ENCODE results near the gene MLN. TPM values are rescaled to one million over a fixed set of nuclear protein-coding genes. Genes with fewer than 3 reads are reported as not detected.

The MLN gene
- polyA plus RNA-seq: not detected

GRCh38 chr6:33803571-33804053 is at the start of gene MLN:
Gene MLN, minus strand, starts transcription at chr6:33804003. Its CDS starts 2,840 bp downstream, at chr6:33801163.
- Mint-ChIP-seq H3K4me3 (no peak within 1 kb of the TSS), H3K4me1 (peaks cover 17 to 23% of the 10 kb centered on the region in 2 donors), H3K27ac (no peak within 1 kb of the TSS), H3K27me3 (ENCODE audit: low read depth in 3 of 3) (peaks cover 3 to 22% (median 8%) of the 10 kb centered on the region in 3 donors), H3K36me3 (peaks cover 0 to 6% (median 0%) of the 10 kb centered on the region in 3 donors), H3K9me3 (peaks cover 0 to 3% (median 0%) of the 10 kb centered on the region in 6 donors)
- no peak for DNase-seq

GRCh38 chr6:33853026-33853425 is 49.2 kb upstream of the MLN start:
- peaks cover 17 to 50% (median 45%) of the 10 kb centered on the region in 3 donors for H3K27me3 Mint-ChIP-seq (ENCODE audit: low read depth in 3 of 3)
- no peak for DNase-seq
- H3K9me3 Mint-ChIP-seq: no peaks in the 10 kb centered on the region
- peaks cover 25 to 29% of the 10 kb centered on the region in 2 donors for H3K4me1 Mint-ChIP-seq
- peaks cover 0 to 4% (median 0%) of the 10 kb centered on the region in 3 donors for H3K36me3 Mint-ChIP-seq
- H3K27ac Mint-ChIP-seq: no peak overlapping the region
- no peak overlapping the region for H3K4me3 Mint-ChIP-seq

- Mint-ChIP-seq H3K4me3 (no peak overlapping the region), H3K4me1 (peaks cover 15 to 18% of the 10 kb centered on the region in 2 donors), H3K36me3 (peaks cover 0 to 4% (median 0%) of the 10 kb centered on the region in 3 donors), H3K27me3 (ENCODE audit: low read depth in 3 of 3) (peaks cover 18 to 50% (median 38%) of the 10 kb centered on the region in 3 donors), H3K27ac (no peak overlapping the region), H3K9me3 (no peaks in the 10 kb centered on the region)
- peak in 2 of 3 donors; percentile 24 to 28 for DNase-seq
Measured at GRCh38 chr6:33851959-33852358, 48.2 kb upstream of the MLN start.

GRCh38 chr6:33850869-33851541 is 47.2 kb upstream of the MLN start:
- Mint-ChIP-seq H3K9me3 (no peaks in the 10 kb centered on the region), H3K27ac (no peak overlapping the region), H3K36me3 (peaks cover 0 to 4% (median 0%) of the 10 kb centered on the region in 3 donors), H3K4me1 (peaks cover 6 to 9% of the 10 kb centered on the region in 2 donors), H3K27me3 (ENCODE audit: low read depth in 3 of 3) (peaks cover 14 to 47% (median 30%) of the 10 kb centered on the region in 3 donors), H3K4me3 (no peak overlapping the region)
- DNase-seq: no peak

GRCh38 chr6:33850296-33850695 is 46.5 kb upstream of the MLN start:
- no peak overlapping the region for H3K27ac Mint-ChIP-seq
- peaks cover 14 to 48% (median 26%) of the 10 kb centered on the region in 3 donors for H3K27me3 Mint-ChIP-seq (ENCODE audit: low read depth in 3 of 3)
- no peak for DNase-seq
- H3K9me3 Mint-ChIP-seq: no peaks in the 10 kb centered on the region
- no peak overlapping the region for H3K4me3 Mint-ChIP-seq
- H3K4me1 Mint-ChIP-seq: peaks cover 0 to 2% of the 10 kb centered on the region in 2 donors
- H3K36me3 Mint-ChIP-seq: peaks cover 0 to 4% (median 0%) of the 10 kb centered on the region in 3 donors

- peaks cover 0 to 4% (median 0%) of the 10 kb centered on the region in 3 donors for H3K36me3 Mint-ChIP-seq
- no peaks in the 10 kb centered on the region for H3K9me3 Mint-ChIP-seq
- H3K4me1 Mint-ChIP-seq: no peaks in the 10 kb centered on the region
- no peak overlapping the region for H3K4me3 Mint-ChIP-seq
- peaks cover 13 to 46% (median 21%) of the 10 kb centered on the region in 3 donors for H3K27me3 Mint-ChIP-seq (ENCODE audit: low read depth in 3 of 3)
- H3K27ac Mint-ChIP-seq: no peak overlapping the region
- DNase-seq: no peak
Measured at GRCh38 chr6:33849500-33850075, 45.8 kb upstream of the MLN start.

- Mint-ChIP-seq H3K4me1 (no peaks in the 10 kb centered on the region), H3K27me3 (ENCODE audit: low read depth in 3 of 3) (peaks cover 14 to 39% (median 22%) of the 10 kb centered on the region in 3 donors), H3K9me3 (no peaks in the 10 kb centered on the region), H3K36me3 (no peaks in the 10 kb centered on the region), H3K4me3 (no peak overlapping the region), H3K27ac (no peak overlapping the region)
- no peak for DNase-seq
Measured at GRCh38 chr6:33848484-33848883, 44.7 kb upstream of the MLN start.

- Mint-ChIP-seq H3K27me3 (ENCODE audit: low read depth in 3 of 3) (peaks cover 18 to 35% (median 21%) of the 10 kb centered on the region in 3 donors), H3K36me3 (no peaks in the 10 kb centered on the region), H3K9me3 (no peaks in the 10 kb centered on the region), H3K4me3 (no peak overlapping the region), H3K27ac (no peak overlapping the region), H3K4me1 (no peaks in the 10 kb centered on the region)
- no peak for DNase-seq
Measured at GRCh38 chr6:33847867-33848266, 44.1 kb upstream of the MLN start.

GRCh38 chr6:33847078-33847477 is 43.3 kb upstream of the MLN start:
- no peaks in the 10 kb centered on the region for H3K9me3 Mint-ChIP-seq
- no peaks in the 10 kb centered on the region for H3K4me1 Mint-ChIP-seq
- peaks cover 17 to 29% (median 21%) of the 10 kb centered on the region in 3 donors for H3K27me3 Mint-ChIP-seq (ENCODE audit: low read depth in 3 of 3)
- no peak for DNase-seq
- H3K4me3 Mint-ChIP-seq: no peak overlapping the region
- no peaks in the 10 kb centered on the region for H3K36me3 Mint-ChIP-seq
- H3K27ac Mint-ChIP-seq: no peak overlapping the region

- H3K4me3 Mint-ChIP-seq: no peak overlapping the region
- H3K4me1 Mint-ChIP-seq: no peaks in the 10 kb centered on the region
- no peaks in the 10 kb centered on the region for H3K36me3 Mint-ChIP-seq
- no peaks in the 10 kb centered on the region for H3K9me3 Mint-ChIP-seq
- no peak for DNase-seq
- peaks cover 20 to 24% (median 21%) of the 10 kb centered on the region in 3 donors for H3K27me3 Mint-ChIP-seq (ENCODE audit: low read depth in 3 of 3)
- H3K27ac Mint-ChIP-seq: no peak overlapping the region
Measured at GRCh38 chr6:33846226-33846625, 42.4 kb upstream of the MLN start.

GRCh38 chr6:33845031-33845745 is 41.4 kb upstream of the MLN start:
- no peak for DNase-seq
- Mint-ChIP-seq H3K9me3 (no peaks in the 10 kb centered on the region), H3K36me3 (no peaks in the 10 kb centered on the region), H3K4me1 (peaks cover 4% of the 10 kb centered on the region in 2 donors), H3K27me3 (ENCODE audit: low read depth in 3 of 3) (peaks cover 14 to 18% (median 14%) of the 10 kb centered on the region in 3 donors), H3K4me3 (no peak overlapping the region), H3K27ac (no peak overlapping the region)

GRCh38 chr6:33843131-33844121 is 39.6 kb upstream of the MLN start:
- Mint-ChIP-seq H3K9me3 (no peaks in the 10 kb centered on the region), H3K27me3 (ENCODE audit: low read depth in 3 of 3) (peaks cover 8 to 18% (median 18%) of the 10 kb centered on the region in 3 donors), H3K36me3 (no peaks in the 10 kb centered on the region), H3K27ac (no peak overlapping the region), H3K4me3 (no peak overlapping the region), H3K4me1 (peaks cover 11 to 13% of the 10 kb centered on the region in 2 donors)
- DNase-seq: no peak

- Mint-ChIP-seq H3K36me3 (no peaks in the 10 kb centered on the region), H3K27me3 (ENCODE audit: low read depth in 3 of 3) (peaks cover 7 to 22% (median 21%) of the 10 kb centered on the region in 3 donors), H3K27ac (no peak overlapping the region), H3K4me3 (no peak overlapping the region), H3K4me1 (peaks cover 11 to 13% of the 10 kb centered on the region in 2 donors), H3K9me3 (peaks cover 0 to 7% (median under 1%) of the 10 kb centered on the region in 6 donors)
- no peak for DNase-seq
Measured at GRCh38 chr6:33841868-33842267, 38.1 kb upstream of the MLN start.

Measured in immature natural killer cell (primary cell).